HepG2 (cell line): ENCODE measurements around the gene GALC. TPM values are rescaled to one million over a fixed set of nuclear protein-coding genes. Genes with fewer than 3 reads are reported as not detected.

ENCODE experiments used
- ATAC-seq: fragments of 200-7000 bp; cut with Tn5 transposase; 3 replicates; pipeline ENCODE4 v1.9.1; 2020; ENCODE audit warnings: mild to moderate bottlenecking, moderate library complexity
- BruUV-seq: library from RNA; stranded (reverse); fragments of 400-500 nt; replicated peaks from 2 replicates; lab custom pipeline; 2021; lab: Mats Ljungman, UMichigan
- CTCF ChIA-PET: fragments of 300-600 bp; formaldehyde crosslinking; extraction: SDS; loops from one replicate; lab custom pipeline; 2021; ENCODE audit warnings: low total read pairs, inconsistent platforms, low intra/inter-chr PET ratio; lab: Yijun Ruan, JAX
- POLR2A ChIA-PET: fragments of 350-600 bp; sonication (Branson Sonifier 250); formaldehyde crosslinking; loops from one replicate; lab custom pipeline; 2020; ENCODE audit warnings: antibody characterized with exemption, inconsistent platforms; lab: Yijun Ruan, JAX
- DNase-seq: peaks from one replicate; pipeline ENCODE4 v3.0.0-alpha.2; 2015; ENCODE audit warnings: low spot score
- FAIRE-seq: peaks from 3 replicates; lab custom pipeline; 2011; peaks lifted over from hg19 to GRCh38; lab: Jason Lieb, UNC
- H2AFZ ChIP-seq: one replicate; pipeline ENCODE4 v1.6.1; 2011; ENCODE audit warnings: low read length, inconsistent platforms
- H3K27ac ChIP-seq: fragments of 300-600 bp; 3 replicates; pipeline ENCODE4 v1.8.0; 2011; ENCODE audit warnings: mixed run types, mild to moderate bottlenecking, mixed read lengths, low read length, inconsistent platforms; ENCODE audit not compliant: insufficient read depth; ENCODE audit errors: extremely low read length
- H3K27me3 ChIP-seq, 2 experiments: fragments of 200-600 bp in 1 of 2; 2 replicates in 1 of 2; 3 replicates in 1 of 2; pipeline versions ENCODE4 v1.6.0 to v1.8.0; 2011; ENCODE audit warnings: low read length in 2 of 2, mild to moderate bottlenecking in 2 of 2, moderate library complexity in 2 of 2, inconsistent platforms in 1 of 2; ENCODE audit not compliant: insufficient read depth in 2 of 2, control insufficient read depth in 1 of 2
- H3K36me3 ChIP-seq, 2 experiments: fragments of 200-600 bp in 1 of 2; replicated peaks in 1 of 2; 2 replicates in 1 of 2; 3 replicates in 1 of 2; pipeline versions ENCODE4 v1.5.1 to v1.8.0; 2011; ENCODE audit warnings: low read length in 2 of 2, inconsistent platforms in 1 of 2; ENCODE audit not compliant: insufficient read depth in 2 of 2, control insufficient read depth in 1 of 2
- H3K4me1 ChIP-seq: 2 replicates; pipeline ENCODE4 v1.5.1; 2012; ENCODE audit warnings: low read length, inconsistent platforms; ENCODE audit not compliant: insufficient read depth
- H3K4me2 ChIP-seq: 2 replicates; pipeline ENCODE4 v1.6.0; 2011; ENCODE audit warnings: low read depth, low read length, inconsistent platforms
- H3K4me3 ChIP-seq, 3 experiments: fragments of 200-600 bp in 1 of 3; sonication (generic), shearing (Covaris generic) in 1 of 3; replicated peaks in 1 of 3; 2 replicates each; pipeline ENCODE4 v1.5.1; 2011 to 2016; ENCODE audit warnings: low read length in 3 of 3, inconsistent platforms in 2 of 3, low read depth in 2 of 3, mild to moderate bottlenecking in 2 of 3, control low read depth in 1 of 3, mixed read lengths in 1 of 3; ENCODE audit not compliant: insufficient read depth in 1 of 3
- H3K79me2 ChIP-seq: one replicate; pipeline ENCODE4 v1.6.1; 2011; ENCODE audit warnings: low read length, inconsistent platforms; ENCODE audit not compliant: insufficient read depth
- H3K9ac ChIP-seq: 2 replicates; pipeline ENCODE4 v1.6.0; 2011; ENCODE audit warnings: mild to moderate bottlenecking, low read depth, low read length, inconsistent platforms; ENCODE audit not compliant: insufficient read depth
- H3K9me3 ChIP-seq: 2 replicates; pipeline ENCODE4 v1.5.1; 2012; ENCODE audit warnings: mild to moderate bottlenecking, low read length
- H4K20me1 ChIP-seq: 2 replicates; pipeline ENCODE4 v1.6.0; 2011; ENCODE audit warnings: inconsistent platforms, mild to moderate bottlenecking, low read length, moderate library complexity; ENCODE audit not compliant: insufficient read depth
- IRF9 ChIP-seq: sonication (generic); formaldehyde crosslinking; IDR thresholded peaks from 2 replicates; pipeline ENCODE4 v1.8.0; 2022; ENCODE audit warnings: missing genetic modification reagents, mild to moderate bottlenecking, borderline replicate concordance
- MAX ChIP-seq: IDR thresholded peaks from 2 replicates; pipeline ENCODE4 v1.6.1; 2012; ENCODE audit warnings: inconsistent platforms
- NFIC ChIP-seq: IDR thresholded peaks from 2 replicates; pipeline ENCODE4 v1.6.1; 2012; ENCODE audit warnings: mild to moderate bottlenecking, low read length, inconsistent platforms
- RFX5 ChIP-seq: IDR thresholded peaks from 2 replicates; pipeline ENCODE4 v1.6.1; 2011; ENCODE audit warnings: low read depth, low read length, improper control_type of control experiment
- SNAPC4 ChIP-seq: sonication (generic); formaldehyde crosslinking; IDR thresholded peaks from 2 replicates; pipeline ENCODE4 v1.4.0; 2020; ENCODE audit warnings: mild to moderate bottlenecking, missing genetic modification reagents
- ZBTB43 ChIP-seq: sonication (generic); formaldehyde crosslinking; conservative IDR thresholded peaks from 2 replicates; pipeline ENCODE4 v1.4.0; 2020; ENCODE audit warnings: missing genetic modification reagents
- ZNF766 ChIP-seq: sonication (generic); formaldehyde crosslinking; IDR thresholded peaks from 2 replicates; pipeline ENCODE4 v1.5.0; 2020; ENCODE audit warnings: missing genetic modification reagents, borderline replicate concordance
- ZNF775 ChIP-seq: sonication (generic); formaldehyde crosslinking; IDR thresholded peaks from 2 replicates; pipeline ENCODE4 v1.4.0; 2020; ENCODE audit warnings: missing genetic modification reagents, mild to moderate bottlenecking, moderate library complexity, borderline replicate concordance
- ZNF780A ChIP-seq: sonication (generic); formaldehyde crosslinking; IDR thresholded peaks from 2 replicates; pipeline ENCODE4 v1.8.0; 2022; ENCODE audit warnings: mild to moderate bottlenecking, missing genetic modification reagents, moderate library complexity
- ZSCAN25 ChIP-seq: sonication (generic); formaldehyde crosslinking; IDR thresholded peaks from 2 replicates; pipeline ENCODE4 v1.8.0; 2022; ENCODE audit warnings: mild to moderate bottlenecking, missing genetic modification reagents
- WGBS: methylation state at CpG from one replicate; pipeline ENCODE4 v1.1.6; 2017; ENCODE audit warnings: low lambda C conversion rate; 5-methylcytosine and 5-hydroxymethylcytosine counted together
- in situ Hi-C: cut with HindIII; loops from 2 replicates; pipeline ENCODE4 v1.10.0; 2017; ENCODE audit warnings: low pct_unique_long_range_greater_than_20kb; ENCODE audit not compliant: extremely low pct_ligation_motif_present
- intact Hi-C: fragments of 100-400 bp; cut with micrococcal nuclease; formaldehyde crosslinking; loops from one replicate; pipeline ENCODE4 v1.10.0; 2022; ENCODE audit not compliant: unreplicated experiment
- polyA plus RNA-seq, 8 experiments: library from polyadenylated mRNA; depleted of rRNA in 3 of 8; stranded (reverse) in 7 of 8; unstranded in 1 of 8; fragments of >200 nt; fragmentation: Illumina TruSeq in 4 of 8; extraction: Trizol in 4 of 8; gene quantifications; 2 replicates each; pipeline versions ENCODE4 v1.2.1 to v1.2.3, GENCODE V29; 2011 to 2016; ENCODE audit warnings: low read depth in 4 of 8, missing spikeins in 1 of 8, mixed read lengths in 1 of 8; ENCODE audit not compliant: insufficient read depth in 1 of 8
- total RNA-seq, 5 experiments: library from RNA; depleted of rRNA; stranded (reverse); fragments of >200 nt; fragmentation: Illumina TruSeq; extraction: Trizol; gene quantifications; 2 replicates each; pipeline ENCODE4 v1.2.3, GENCODE V29; 2016; ENCODE audit warnings: low read depth in 1 of 5

GALC gene
- total and polyA plus RNA-seq, 2 of the 13 experiments (the other 11 are each of a cell fraction or from before 2014, with no cell fraction given), result not detected

- no peaks in the 10 kb centered on the region; a peak in 1 of 5 replicates for H3K27me3 ChIP-seq
- no peaks in the 10 kb centered on the region for H3K36me3 ChIP-seq
- DNase-seq, result no peak
- intact Hi-C loops, result no loop called here
- BruUV-seq, result no TSS peak
- H3K79me2 ChIP-seq, result no peaks in the 10 kb centered on the region
- no peak overlapping the region for H3K9ac ChIP-seq
- no peaks in the 10 kb centered on the region for H3K4me1 ChIP-seq
- FAIRE-seq, result no peak
- ChIA-PET POLR2A (no interaction called here), CTCF (no interaction called here)
- no peak for ATAC-seq
- H3K4me2 ChIP-seq, result no peak overlapping the region
- TF ChIP-seq ZBTB43 (CRISPR knock-in tag) (no peak), ZSCAN25 (CRISPR knock-in tag) (no peak)
- no peak overlapping the region for H3K4me3 ChIP-seq
- no peak overlapping the region for H3K27ac ChIP-seq
- 61% methylated on average over 3 of the region's 3 CpGs for WGBS
- no peaks in the 10 kb centered on the region for H4K20me1 ChIP-seq
- in situ Hi-C loops, result loop anchor here (25.0 kb wide), 1 partner anchor 383 kb away; the partner anchor contains the start of gene SPATA7
- H2AFZ ChIP-seq, result no peak overlapping the region
- no peaks in the 10 kb centered on the region for H3K9me3 ChIP-seq
Observed at GRCh38 chr14:88004506-88005036, 11.6 kb upstream of the GALC start.

GRCh38 chr14:88003425-88003824, 10.4 kb upstream of the GALC start:
- Histone ChIP-seq H3K27me3 (no peaks in the 10 kb centered on the region; a peak in 1 of 5 replicates), H3K9ac (no peak overlapping the region), H2AFZ (no peak overlapping the region), H4K20me1 (no peaks in the 10 kb centered on the region), H3K4me1 (peaks cover 4% of the 10 kb centered on the region; the same call in 1 of the 2 replicates), H3K36me3 (no peaks in the 10 kb centered on the region), H3K4me3 (no peak overlapping the region), H3K79me2 (no peaks in the 10 kb centered on the region), H3K27ac (no peak overlapping the region), H3K9me3 (no peaks in the 10 kb centered on the region), H3K4me2 (no peak overlapping the region)
- BruUV-seq, result no TSS peak
- in situ Hi-C loops, result loop anchor here (25.0 kb wide), 1 partner anchor 384 kb away; the partner anchor contains the start of gene SPATA7
- ChIA-PET CTCF (no interaction called here), POLR2A (no interaction called here)
- FAIRE-seq, result no peak
- ATAC-seq, result no peak
- WGBS, result 34% methylated on average over 4 of the region's 4 CpGs
- no peak for DNase-seq
- intact Hi-C loops, result no loop called here
- no peak for TF ChIP-seq ZNF766 (CRISPR knock-in tag)
- no peak for TF ChIP-seq NFIC
- no peak for TF ChIP-seq RFX5
- TF ChIP-seq ZNF775 (CRISPR knock-in tag), result no peak
- no peak for TF ChIP-seq MAX
- no peak for TF ChIP-seq ZNF780A (CRISPR knock-in tag)
- TF ChIP-seq SNAPC4 (CRISPR knock-in tag), result no peak
- no peak for TF ChIP-seq IRF9 (CRISPR knock-in tag)
